Activated naive CD8-positive, alpha-beta T cell treated with anti-CD3 and anti-CD28 coated beads, Interleukin-2, amount 10 ng/mL, durations not matched to agents 7 days and 5 days (primary cell): ENCODE measurements around the gene PNKD. TPM values are rescaled to one million over a fixed set of nuclear protein-coding genes. Genes with fewer than 3 reads are reported as not detected.

ENCODE experiments used
- ATAC-seq: fragments of 150-1000 bp; cut with Tn5 transposase; one replicate; pipeline ENCODE4 v1.10.0; 2021; ENCODE audit warnings: low read depth, moderate library complexity
- POLR2A ChIA-PET: fragments of 350-600 bp; sonication (Branson Sonifier 250); formaldehyde crosslinking; loops from one replicate; lab custom pipeline; 2021; ENCODE audit warnings: antibody characterized with exemption; lab: Charles Lee
- DNase-seq: peaks from one replicate; pipeline ENCODE4 v3.0.0; 2021
- H3K27ac Mint-ChIP-seq: one replicate; pipeline ENCODE4 v1.8.0; 2022; ENCODE audit warnings: mild to moderate bottlenecking, mixed read lengths
- H3K27me3 Mint-ChIP-seq: one replicate; pipeline ENCODE4 v1.8.0; 2022; ENCODE audit warnings: mild to moderate bottlenecking, moderate library complexity, mixed read lengths
- H3K36me3 Mint-ChIP-seq: one replicate; pipeline ENCODE4 v1.8.0; 2021; ENCODE audit warnings: mild to moderate bottlenecking, mixed read lengths
- H3K4me1 Mint-ChIP-seq: one replicate; pipeline ENCODE4 v1.8.0; 2021; ENCODE audit warnings: mixed read lengths
- H3K4me3 Mint-ChIP-seq: one replicate; pipeline ENCODE4 v1.8.0; 2022; ENCODE audit warnings: mild to moderate bottlenecking, moderate library complexity, mixed read lengths
- H3K9me3 Mint-ChIP-seq: one replicate; pipeline ENCODE4 v1.8.0; 2021; ENCODE audit warnings: mixed read lengths
- total RNA-seq, 2 experiments: library from RNA; stranded (reverse); gene quantifications; one replicate each; pipeline ENCODE4 v1.2.3, GENCODE V29; 2021

The PNKD gene
- total RNA-seq, 2 experiments from 2014 or later: 33.9 to 36.3 TPM

GRCh38 chr2:218378053-218378452 is 107.7 kb downstream of the PNKD start:
- H3K36me3 Mint-ChIP-seq: no peaks in the 10 kb centered on the region
- no peaks in the 10 kb centered on the region for H3K4me1 Mint-ChIP-seq
- no peaks in the 10 kb centered on the region for H3K9me3 Mint-ChIP-seq
- DNase-seq: no peak
- POLR2A ChIA-PET: no interaction called here
- peaks cover 6% of the 10 kb centered on the region for H3K27me3 Mint-ChIP-seq
- no peak overlapping the region for H3K27ac Mint-ChIP-seq
- no peak for ATAC-seq
- no peak overlapping the region for H3K4me3 Mint-ChIP-seq

GRCh38 chr2:218381916-218382366 is 111.6 kb downstream of the PNKD start, which contains the start of gene SLC11A1:
Gene SLC11A1, plus strand, starts transcription at chr2:218382273. Its CDS starts 96 bp downstream, at chr2:218382369.
- ATAC-seq (no peak), DNase-seq (no peak)
- Mint-ChIP-seq H3K4me1 (no peaks in the 10 kb centered on the region), H3K36me3 (no peaks in the 10 kb centered on the region), H3K9me3 (no peaks in the 10 kb centered on the region), H3K27me3 (peaks cover 6% of the 10 kb centered on the region), H3K4me3 (no peak within 1 kb of the TSS), H3K27ac (no peak within 1 kb of the TSS)
- POLR2A ChIA-PET: no interaction called here

- DNase-seq (no peak), ATAC-seq (no peak)
- Mint-ChIP-seq H3K9me3 (no peaks in the 10 kb centered on the region), H3K36me3 (no peaks in the 10 kb centered on the region), H3K27ac (no peak overlapping the region), H3K4me3 (no peak overlapping the region), H3K27me3 (peaks cover 8% of the 10 kb centered on the region), H3K4me1 (peaks cover 6% of the 10 kb centered on the region)
- POLR2A ChIA-PET: no interaction called here
Observed at GRCh38 chr2:218382785-218383184, 112.5 kb downstream of the PNKD start.

- POLR2A ChIA-PET: interaction anchor here (0.8 kb wide), 1 partner anchor 97 kb away, joined by 3 read pairs; no protein-coding TSS in a partner anchor
- DNase-seq (no peak), ATAC-seq (no peak)
- Mint-ChIP-seq H3K9me3 (no peaks in the 10 kb centered on the region), H3K36me3 (no peaks in the 10 kb centered on the region), H3K4me3 (no peak overlapping the region), H3K4me1 (peaks cover 6% of the 10 kb centered on the region), H3K27me3 (peaks cover 6% of the 10 kb centered on the region), H3K27ac (no peak overlapping the region)
Observed at GRCh38 chr2:218383892-218384519, 113.7 kb downstream of the PNKD start.

- Mint-ChIP-seq H3K36me3 (no peaks in the 10 kb centered on the region), H3K4me3 (no peak overlapping the region), H3K4me1 (peaks cover 6% of the 10 kb centered on the region), H3K27me3 (peaks cover 4% of the 10 kb centered on the region), H3K9me3 (no peaks in the 10 kb centered on the region), H3K27ac (no peak overlapping the region)
- POLR2A ChIA-PET: no interaction called here
- no peak for DNase-seq
- ATAC-seq: no peak
Observed at GRCh38 chr2:218384975-218385374, 114.7 kb downstream of the PNKD start.

DNA sequence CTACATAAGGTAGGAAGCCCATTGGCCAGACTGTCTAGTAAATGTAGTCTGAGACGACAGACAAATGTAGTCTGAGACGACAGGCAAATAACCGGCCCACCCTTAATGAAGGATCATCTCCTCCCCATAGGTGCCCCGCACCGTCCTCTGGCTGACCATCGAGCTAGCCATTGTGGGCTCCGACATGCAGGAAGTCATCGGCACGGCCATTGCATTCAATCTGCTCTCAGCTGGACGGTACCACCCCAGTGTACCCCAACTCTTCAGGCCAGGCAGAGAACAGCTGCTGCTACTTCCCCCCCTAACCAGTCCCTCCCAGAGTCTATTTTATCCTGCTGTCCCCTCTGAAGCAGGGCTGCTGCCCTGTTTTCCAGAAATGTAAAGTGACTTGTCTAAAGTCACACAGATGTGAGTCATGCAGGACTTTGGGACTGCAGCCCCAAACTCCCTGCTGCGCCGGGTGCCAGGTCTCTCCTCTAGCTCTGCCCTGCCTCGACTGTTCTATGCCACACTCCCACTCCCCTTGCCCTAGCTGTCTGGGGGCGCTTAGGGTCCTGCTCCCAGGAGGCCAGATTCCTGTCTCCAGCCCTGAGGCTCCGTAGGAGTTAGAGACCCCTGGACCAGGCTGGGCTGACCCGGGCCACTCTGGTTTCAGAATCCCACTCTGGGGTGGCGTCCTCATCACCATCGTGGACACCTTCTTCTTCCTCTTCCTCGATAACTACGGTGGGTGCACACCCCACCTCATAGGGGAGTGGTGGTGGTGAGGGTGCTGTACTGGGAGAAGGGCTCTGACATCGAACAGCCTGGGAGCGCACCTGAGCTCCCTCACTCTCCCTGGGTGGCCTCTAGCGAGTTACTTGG is 116.4 kb downstream of the PNKD start:
- DNase-seq: no peak
- H3K9me3 Mint-ChIP-seq: no peaks in the 10 kb centered on the region
- H3K4me1 Mint-ChIP-seq: peaks cover 6% of the 10 kb centered on the region
- no peak for ATAC-seq
- no peak overlapping the region for H3K4me3 Mint-ChIP-seq
- peaks cover 2% of the 10 kb centered on the region for H3K27me3 Mint-ChIP-seq
- no peaks in the 10 kb centered on the region for H3K36me3 Mint-ChIP-seq
- H3K27ac Mint-ChIP-seq: no peak overlapping the region
- POLR2A ChIA-PET: no interaction called here

DNA sequence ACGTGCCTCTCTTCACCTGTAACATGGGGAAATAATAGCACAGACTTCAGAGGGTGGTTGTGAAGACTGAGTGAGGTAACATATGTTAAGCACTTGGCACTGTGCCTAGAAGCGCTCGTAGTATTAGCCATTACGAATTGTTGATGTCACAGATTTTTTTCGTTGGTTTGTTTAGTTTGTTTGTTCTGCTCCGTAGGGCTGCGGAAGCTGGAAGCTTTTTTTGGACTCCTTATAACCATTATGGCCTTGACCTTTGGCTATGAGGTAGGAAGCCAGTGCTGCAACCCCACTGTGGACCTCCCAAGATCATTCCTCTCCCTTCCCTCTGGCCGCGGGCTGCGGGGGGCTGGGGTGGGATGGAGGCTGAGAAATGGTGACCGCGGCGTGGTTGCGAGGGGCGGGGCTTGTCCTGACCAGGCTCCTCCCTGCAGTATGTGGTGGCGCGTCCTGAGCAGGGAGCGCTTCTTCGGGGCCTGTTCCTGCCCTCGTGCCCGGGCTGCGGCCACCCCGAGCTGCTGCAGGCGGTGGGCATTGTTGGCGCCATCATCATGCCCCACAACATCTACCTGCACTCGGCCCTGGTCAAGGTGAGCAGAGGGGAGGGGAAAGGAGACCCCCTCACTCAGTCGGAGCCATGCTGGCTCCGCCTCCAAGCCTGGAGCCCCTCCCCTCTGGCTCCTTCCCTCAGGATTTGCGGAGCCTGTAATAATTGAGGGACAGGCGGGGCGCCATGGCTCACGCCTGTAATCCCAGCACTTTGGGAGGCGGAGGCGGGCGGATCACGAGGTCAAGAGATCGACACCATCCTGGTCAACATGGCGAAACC is 117.3 kb downstream of the PNKD start:
- H3K4me3 Mint-ChIP-seq: peak overlapping the region; percentile 30
- DNase-seq (no peak), ATAC-seq (peak; percentile 46)
- H3K4me1 Mint-ChIP-seq: peaks cover 6% of the 10 kb centered on the region
- POLR2A ChIA-PET: no interaction called here
- no peaks in the 10 kb centered on the region for H3K9me3 Mint-ChIP-seq
- peaks cover 2% of the 10 kb centered on the region for H3K27me3 Mint-ChIP-seq
- no peaks in the 10 kb centered on the region for H3K36me3 Mint-ChIP-seq
- no peak overlapping the region for H3K27ac Mint-ChIP-seq

- peaks cover 12% of the 10 kb centered on the region for H3K4me1 Mint-ChIP-seq
- H3K4me3 Mint-ChIP-seq: no peak overlapping the region
- H3K27ac Mint-ChIP-seq: no peak overlapping the region
- H3K36me3 Mint-ChIP-seq: no peaks in the 10 kb centered on the region
- H3K27me3 Mint-ChIP-seq: peaks cover 2% of the 10 kb centered on the region
- POLR2A ChIA-PET: no interaction called here
- no peaks in the 10 kb centered on the region for H3K9me3 Mint-ChIP-seq
- ATAC-seq (no peak), DNase-seq (no peak)
Observed at GRCh38 chr2:218389333-218390150, 119.2 kb downstream of the PNKD start.

- POLR2A ChIA-PET: no interaction called here
- Mint-ChIP-seq H3K4me3 (no peak overlapping the region), H3K27me3 (peaks cover 2% of the 10 kb centered on the region), H3K27ac (no peak overlapping the region), H3K36me3 (no peaks in the 10 kb centered on the region), H3K9me3 (no peaks in the 10 kb centered on the region), H3K4me1 (peaks cover 21% of the 10 kb centered on the region)
- DNase-seq: no peak
- ATAC-seq: no peak
Observed at GRCh38 chr2:218391202-218391601, 120.9 kb downstream of the PNKD start.

DNA sequence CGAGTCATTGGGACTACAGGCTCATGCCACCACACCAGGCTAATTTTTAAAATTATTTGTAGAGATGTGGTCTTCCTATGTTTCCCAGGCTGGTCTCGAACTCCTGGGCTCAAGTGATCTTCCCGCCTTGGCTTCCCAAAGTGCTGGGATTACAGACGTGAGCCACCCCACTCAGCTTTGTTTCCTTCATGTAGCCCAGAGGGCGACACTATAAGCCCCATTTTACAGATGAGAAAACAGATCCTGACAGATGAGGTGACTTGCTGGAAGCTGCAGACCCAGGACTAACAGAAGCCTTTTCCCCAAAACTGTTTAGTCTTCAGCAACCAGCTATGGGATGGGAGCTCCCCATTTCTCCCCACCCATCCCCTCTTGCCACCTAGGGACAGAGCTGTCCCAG is 122.1 kb downstream of the PNKD start:
- H3K36me3 Mint-ChIP-seq: peaks cover 2% of the 10 kb centered on the region
- H3K4me1 Mint-ChIP-seq: peaks cover 24% of the 10 kb centered on the region
- DNase-seq: no peak
- POLR2A ChIA-PET: interaction anchor here (1.2 kb wide), 1 partner anchor 106 kb away, joined by 3 read pairs; no protein-coding TSS in a partner anchor
- no peak overlapping the region for H3K27ac Mint-ChIP-seq
- H3K4me3 Mint-ChIP-seq: no peak overlapping the region
- no peaks in the 10 kb centered on the region for H3K9me3 Mint-ChIP-seq
- ATAC-seq: no peak
- no peaks in the 10 kb centered on the region for H3K27me3 Mint-ChIP-seq

- H3K4me1 Mint-ChIP-seq: peaks cover 24% of the 10 kb centered on the region
- ATAC-seq (no peak), DNase-seq (no peak)
- peaks cover 2% of the 10 kb centered on the region for H3K36me3 Mint-ChIP-seq
- no peaks in the 10 kb centered on the region for H3K27me3 Mint-ChIP-seq
- H3K27ac Mint-ChIP-seq: peak overlapping the region; percentile 48
- no peak overlapping the region for H3K4me3 Mint-ChIP-seq
- H3K9me3 Mint-ChIP-seq: no peaks in the 10 kb centered on the region
- POLR2A ChIA-PET: interaction anchor here (0.6 to 1.2 kb wide), 2 partner anchors 26 to 107 kb away, joined by 3 to 4 read pairs; no protein-coding TSS in a partner anchor
Observed at GRCh38 chr2:218392891-218393462, 122.7 kb downstream of the PNKD start.

DNA sequence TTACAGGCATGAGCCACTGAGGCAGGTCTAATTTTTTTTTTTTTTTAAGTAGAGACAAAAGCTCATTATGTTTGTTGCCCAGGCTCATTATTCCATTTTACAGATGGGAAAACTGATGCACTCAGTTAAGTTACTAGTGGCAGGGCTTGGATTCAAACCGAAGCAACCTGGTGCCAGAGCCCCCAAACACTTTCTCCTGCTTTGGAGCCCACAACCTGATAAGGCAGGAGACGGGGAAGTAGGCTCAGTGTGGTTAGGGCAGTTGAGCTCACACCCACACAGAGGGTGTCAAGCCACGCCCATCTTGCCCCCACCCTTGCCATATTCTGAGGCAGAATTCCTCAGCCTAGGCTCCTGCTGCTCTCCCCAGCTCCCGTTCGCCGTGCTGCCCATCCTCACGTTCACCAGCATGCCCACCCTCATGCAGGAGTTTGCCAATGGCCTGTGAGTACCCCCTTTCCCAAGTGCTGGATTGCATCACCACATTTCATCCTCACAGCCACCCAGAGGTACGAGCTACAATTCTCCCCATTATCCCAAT is 123.5 kb downstream of the PNKD start:
- no peaks in the 10 kb centered on the region for H3K27me3 Mint-ChIP-seq
- ATAC-seq (no peak), DNase-seq (no peak)
- POLR2A ChIA-PET: interaction anchor here (1.2 to 1.3 kb wide), 3 partner anchors 103 to 120 kb away, joined by 3 read pairs; no protein-coding TSS in a partner anchor
- peak overlapping the region; percentile 45 for H3K27ac Mint-ChIP-seq
- H3K36me3 Mint-ChIP-seq: peaks cover 2% of the 10 kb centered on the region
- H3K4me1 Mint-ChIP-seq: peaks cover 24% of the 10 kb centered on the region
- H3K4me3 Mint-ChIP-seq: no peak overlapping the region
- no peaks in the 10 kb centered on the region for H3K9me3 Mint-ChIP-seq
